ENCODE data around the gene KIF14.

DNA sequence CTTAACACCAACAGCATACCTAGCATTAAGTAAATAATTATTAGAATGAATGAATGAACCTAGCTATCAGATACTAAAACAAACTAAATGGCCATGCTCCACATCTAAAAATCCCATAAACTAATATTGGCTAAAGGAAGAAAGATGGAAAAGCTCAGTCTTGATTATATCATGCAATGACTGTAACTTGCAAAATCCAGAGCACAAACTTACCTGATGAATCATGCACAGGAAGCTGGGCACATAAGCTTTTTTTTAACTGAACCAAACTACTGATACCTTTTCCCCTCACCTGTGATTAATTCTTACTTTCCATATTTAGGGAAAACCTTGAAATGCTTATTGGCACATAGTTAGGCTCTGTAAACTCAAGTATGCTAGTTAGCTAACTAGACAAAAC lies 70.2 kb downstream of the KIF14 start:
- TF ChIP-seq POLR2A (IDR thresholded peaks at IDR 0.05): no peak
- TF ChIP-seq, protein P1, sequence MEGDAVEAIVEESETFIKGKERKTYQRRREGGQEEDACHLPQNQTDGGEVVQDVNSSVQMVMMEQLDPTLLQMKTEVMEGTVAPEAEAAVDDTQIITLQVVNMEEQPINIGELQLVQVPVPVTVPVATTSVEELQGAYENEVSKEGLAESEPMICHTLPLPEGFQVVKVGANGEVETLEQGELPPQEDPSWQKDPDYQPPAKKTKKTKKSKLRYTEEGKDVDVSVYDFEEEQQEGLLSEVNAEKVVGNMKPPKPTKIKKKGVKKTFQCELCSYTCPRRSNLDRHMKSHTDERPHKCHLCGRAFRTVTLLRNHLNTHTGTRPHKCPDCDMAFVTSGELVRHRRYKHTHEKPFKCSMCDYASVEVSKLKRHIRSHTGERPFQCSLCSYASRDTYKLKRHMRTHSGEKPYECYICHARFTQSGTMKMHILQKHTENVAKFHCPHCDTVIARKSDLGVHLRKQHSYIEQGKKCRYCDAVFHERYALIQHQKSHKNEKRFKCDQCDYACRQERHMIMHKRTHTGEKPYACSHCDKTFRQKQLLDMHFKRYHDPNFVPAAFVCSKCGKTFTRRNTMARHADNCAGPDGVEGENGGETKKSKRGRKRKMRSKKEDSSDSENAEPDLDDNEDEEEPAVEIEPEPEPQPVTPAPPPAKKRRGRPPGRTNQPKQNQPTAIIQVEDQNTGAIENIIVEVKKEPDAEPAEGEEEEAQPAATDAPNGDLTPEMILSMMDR (IDR thresholded peaks at IDR 0.05): no peak
- no peak for TF ChIP-seq EP300 (IDR thresholded peaks at IDR 0.05)

Data from tibial nerve (tissue), 4 donors.